GM06990 (cell line): Measurements from ENCODE around the gene FAM171A1.
"Not testable (repeated sequence)": the region's sequence is repeated elsewhere in the genome, so short reads cannot be mapped to it uniquely, and the experiment has no call there.

Experiments
- DNase-seq: peaks from one replicate; pipeline ENCODE4 v3.0.0-alpha.2; 2011; ENCODE audit not compliant: insufficient read length; ENCODE audit errors: extremely low read depth
- H3K27me3 ChIP-seq: replicated peaks from 2 replicates; pipeline ENCODE4 v1.6.0; 2011; ENCODE audit warnings: low read length; ENCODE audit not compliant: control insufficient read depth, insufficient read depth
- H3K36me3 ChIP-seq: 2 replicates; pipeline ENCODE4 v1.5.1; 2011; ENCODE audit warnings: low read length; ENCODE audit not compliant: control insufficient read depth, insufficient read depth
- H3K4me3 ChIP-seq: replicated peaks from 2 replicates; pipeline ENCODE4 v1.5.1; 2011; ENCODE audit warnings: low read depth, mild to moderate bottlenecking, control low read depth, low read length
- CTCF ChIP-seq: IDR thresholded peaks from 2 replicates; pipeline ENCODE4 v1.5.1; 2011; ENCODE audit warnings: low read length, control low read depth, mild to moderate bottlenecking, inconsistent platforms; ENCODE audit not compliant: insufficient read depth, poor library complexity, severe bottlenecking

FAM171A1 gene

DNA sequence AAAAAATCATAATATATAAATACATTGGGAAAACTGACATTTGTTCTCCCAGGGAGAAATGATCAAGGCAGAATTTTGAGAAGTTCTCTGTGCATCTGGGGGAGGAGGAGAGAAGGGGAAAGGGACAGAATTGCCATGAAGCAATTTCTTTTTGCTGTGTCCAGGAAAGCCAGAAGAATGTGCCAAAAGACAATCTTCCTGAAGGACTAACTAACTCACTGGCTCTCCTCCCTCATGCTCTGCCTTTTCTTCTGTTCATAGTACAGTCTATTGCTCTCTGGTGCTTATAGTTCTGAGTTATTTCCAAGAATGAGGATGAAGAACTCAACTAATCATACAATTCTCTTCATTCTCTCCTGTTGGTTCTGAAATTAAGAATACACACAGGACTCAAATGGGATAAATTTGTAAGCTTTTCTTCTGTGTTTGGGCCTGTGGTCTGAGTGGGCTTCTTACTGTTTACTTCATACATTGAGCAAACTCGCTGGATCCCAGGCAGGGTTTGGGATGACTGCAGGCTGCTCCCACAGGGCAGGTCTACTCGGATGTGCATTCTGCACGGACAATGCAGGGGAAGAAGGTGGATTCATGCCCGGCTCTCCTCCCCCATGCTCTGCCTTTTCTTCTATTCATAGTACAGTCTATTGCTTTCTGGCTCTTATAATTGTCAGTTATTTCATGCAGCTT is 22.2 kb upstream of the FAM171A1 start:
- no peak overlapping the region for H3K4me3 ChIP-seq
- no peaks in the 10 kb centered on the region for H3K27me3 ChIP-seq
- TF ChIP-seq CTCF, result no peak
- DNase-seq, result no peak
- H3K36me3 ChIP-seq, result no peaks in the 10 kb centered on the region

DNA sequence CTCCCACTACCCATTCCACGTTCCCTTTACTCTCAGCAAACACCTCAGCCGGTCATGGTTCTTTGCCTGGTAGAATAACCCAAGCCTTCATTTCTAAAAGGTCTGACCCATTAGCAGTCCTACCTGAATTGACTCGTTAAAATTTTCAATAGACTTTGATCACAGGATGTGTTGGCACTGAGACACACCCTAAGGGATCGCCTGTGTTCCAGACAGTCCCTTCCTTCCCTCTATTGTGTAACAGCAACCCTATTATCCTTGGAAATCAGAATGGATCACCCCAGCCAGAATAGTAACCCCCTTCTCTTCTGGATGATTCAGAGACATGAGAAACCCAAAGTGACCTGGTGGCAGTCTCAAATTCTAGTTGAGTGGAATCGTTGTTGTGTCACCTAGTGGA is 20.4 kb upstream of the FAM171A1 start:
- no peak for TF ChIP-seq CTCF
- Histone ChIP-seq H3K27me3 (no peaks in the 10 kb centered on the region), H3K36me3 (no peaks in the 10 kb centered on the region), H3K4me3 (no peak overlapping the region)
- DNase-seq, result no peak

GRCh38 chr10:15388172-15388571 is 17.1 kb upstream of the FAM171A1 start:
- H3K4me3 ChIP-seq, H3K27me3 ChIP-seq, H3K36me3 ChIP-seq, DNase-seq: not testable (repeated sequence)

GRCh38 chr10:15387021-15387420 is 15.9 kb upstream of the FAM171A1 start:
- Histone ChIP-seq H3K27me3 (no peaks in the 10 kb centered on the region), H3K4me3 (no peak overlapping the region), H3K36me3 (no peaks in the 10 kb centered on the region)
- no peak for TF ChIP-seq CTCF
- DNase-seq, result no peak

DNA sequence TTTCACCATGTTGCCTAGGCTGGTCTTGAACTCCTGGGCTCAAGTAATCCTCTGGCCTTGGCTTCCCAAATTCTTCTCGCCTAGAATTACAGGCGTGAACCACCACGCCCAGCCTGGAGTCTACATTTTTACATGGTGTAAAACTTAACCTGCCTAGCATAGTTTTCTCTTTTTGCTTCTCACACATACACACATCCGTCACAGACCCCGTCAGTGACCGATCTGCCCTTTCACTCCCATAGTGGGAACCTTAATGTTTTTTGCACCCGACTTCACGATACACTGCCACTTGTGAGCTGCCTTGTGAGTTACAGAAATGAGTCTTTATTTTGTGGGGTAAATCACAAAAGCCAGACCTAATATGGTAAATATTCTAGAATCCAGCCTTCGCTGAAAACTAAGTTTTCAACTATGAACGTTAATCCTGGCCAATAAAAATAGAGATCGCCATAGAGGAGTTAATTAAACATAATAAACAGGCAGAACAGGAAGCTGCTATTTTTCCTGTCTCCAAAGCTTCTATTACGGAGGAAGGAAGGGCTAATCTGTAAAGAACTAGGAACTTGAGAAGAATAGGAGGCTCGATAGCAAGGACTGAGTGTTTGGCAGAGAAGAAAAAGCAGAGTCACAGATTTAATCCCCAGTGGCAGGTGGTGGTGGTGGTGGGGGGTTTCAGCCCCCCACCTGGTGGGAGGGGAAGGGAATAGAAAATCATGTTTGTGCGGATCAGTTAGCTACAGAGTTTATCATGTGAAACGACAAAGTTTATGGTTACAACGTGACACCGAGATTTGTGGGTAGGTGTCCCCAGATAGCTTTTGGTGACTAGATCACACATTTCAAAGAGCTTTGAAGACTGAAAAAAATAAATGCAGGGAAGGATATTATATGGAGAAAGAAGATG is 14.7 kb upstream of the FAM171A1 start:
- H3K4me3 ChIP-seq, result no peak overlapping the region
- no peak for TF ChIP-seq CTCF

GRCh38 chr10:15381420-15381819 is 10.3 kb upstream of the FAM171A1 start:
- Histone ChIP-seq H3K36me3 (no peaks in the 10 kb centered on the region), H3K4me3 (no peak overlapping the region), H3K27me3 (no peaks in the 10 kb centered on the region; the same call in 1 of the 2 replicates)
- TF ChIP-seq CTCF, result no peak
- DNase-seq, result no peak

More for the DNA sequence above, 14.7 kb upstream of the FAM171A1 start:
- H3K36me3 ChIP-seq, result no peaks in the 10 kb centered on the region
- no peak for DNase-seq
- no peaks in the 10 kb centered on the region for H3K27me3 ChIP-seq
